Effector memory CD8-positive, alpha-beta T cell (primary cell): ENCODE measurements around the gene NBR1.
A peak's percentile ranks its signal among the peaks of the same experiment; 100 is the strongest.
"Not testable (repeated sequence)": the region's sequence is repeated elsewhere in the genome, so short reads cannot be mapped to it uniquely, and the experiment has no call there.

ENCODE experiments used
- ATAC-seq: fragments of 150-1000 bp; cut with Tn5 transposase; replicated peaks from 2 replicates; pipeline ENCODE4 v1.10.0; 2021; ENCODE audit warnings: mild to moderate bottlenecking, moderate library complexity
- DNase-seq, 3 experiments: peaks; one replicate each; pipeline ENCODE4 v3.0.0; 2021
- H3K27ac Mint-ChIP-seq, 2 donors: one replicate each; pipeline ENCODE4 v1.8.0; 2022; ENCODE audit warnings: mild to moderate bottlenecking in 2 of 2, mixed read lengths in 2 of 2, moderate library complexity in 2 of 2
- H3K27me3 Mint-ChIP-seq, 2 donors: one replicate each; pipeline ENCODE4 v1.8.0; 2022; ENCODE audit warnings: mixed read lengths in 2 of 2
- H3K36me3 Mint-ChIP-seq: one replicate; pipeline ENCODE4 v1.8.0; 2022; ENCODE audit warnings: mild to moderate bottlenecking, moderate library complexity, mixed read lengths; ENCODE audit not compliant: insufficient read depth
- H3K4me1 Mint-ChIP-seq, 2 donors: one replicate each; pipeline ENCODE4 v1.8.0; 2022; ENCODE audit warnings: low read depth in 2 of 2, mixed read lengths in 2 of 2
- H3K4me3 Mint-ChIP-seq, 2 donors: one replicate each; pipeline ENCODE4 v1.8.0; 2022; ENCODE audit warnings: mild to moderate bottlenecking in 2 of 2, mixed read lengths in 2 of 2, moderate library complexity in 2 of 2
- H3K9me3 Mint-ChIP-seq, 2 donors: one replicate each; pipeline ENCODE4 v1.8.0; 2022; ENCODE audit warnings: mixed read lengths in 2 of 2

NBR1 gene

GRCh38 chr17:43231205-43232020, 60.4 kb downstream of the NBR1 start:
- H3K4me3 Mint-ChIP-seq, H3K36me3 Mint-ChIP-seq, H3K27me3 Mint-ChIP-seq, H3K9me3 Mint-ChIP-seq, ATAC-seq, DNase-seq, H3K27ac Mint-ChIP-seq, H3K4me1 Mint-ChIP-seq: not testable (repeated sequence)

GRCh38 chr17:43232021-43232699, 61.1 kb downstream of the NBR1 start:
- not testable (repeated sequence) for H3K27me3 Mint-ChIP-seq

GRCh38 chr17:43233263-43233662, 62.2 kb downstream of the NBR1 start:
- not testable (repeated sequence) for ATAC-seq, H3K27ac Mint-ChIP-seq, H3K27me3 Mint-ChIP-seq, H3K9me3 Mint-ChIP-seq, H3K4me3 Mint-ChIP-seq, DNase-seq, H3K36me3 Mint-ChIP-seq, H3K4me1 Mint-ChIP-seq

More at GRCh38 chr17:43232021-43232699, 61.1 kb downstream of the NBR1 start:
- H3K9me3 Mint-ChIP-seq, ATAC-seq, H3K36me3 Mint-ChIP-seq, H3K4me1 Mint-ChIP-seq: not testable (repeated sequence)
- Mint-ChIP-seq H3K27ac (peak overlapping the region; percentile 2 to 35), H3K4me3 (peak overlapping the region in 1 of 2 donors; percentile 1)
- peak; percentile 24 to 44 (median 42) for DNase-seq

GRCh38 chr17:43233877-43234276, 62.9 kb downstream of the NBR1 start, which contains the start of gene RNU2-1:
RNU2-1 (minus strand) TSS chr17:43233977.
- not testable (repeated sequence) for H3K4me1 Mint-ChIP-seq, H3K36me3 Mint-ChIP-seq, H3K27ac Mint-ChIP-seq, H3K4me3 Mint-ChIP-seq, ATAC-seq, DNase-seq, H3K9me3 Mint-ChIP-seq, H3K27me3 Mint-ChIP-seq

GRCh38 chr17:43239597-43239996, 68.6 kb downstream of the NBR1 start:
- not testable (repeated sequence) for H3K36me3 Mint-ChIP-seq, DNase-seq, H3K9me3 Mint-ChIP-seq, H3K27ac Mint-ChIP-seq, H3K27me3 Mint-ChIP-seq, H3K4me1 Mint-ChIP-seq
- ATAC-seq = peak; percentile 21
- H3K4me3 Mint-ChIP-seq = peak overlapping the region in 1 of 2 donors; percentile 19

GRCh38 chr17:43240596-43241352, 69.8 kb downstream of the NBR1 start:
- not testable (repeated sequence) for H3K27ac Mint-ChIP-seq, H3K27me3 Mint-ChIP-seq, H3K4me3 Mint-ChIP-seq, H3K4me1 Mint-ChIP-seq, H3K36me3 Mint-ChIP-seq, H3K9me3 Mint-ChIP-seq, DNase-seq
- ATAC-seq = peak; percentile 22

GRCh38 chr17:43246456-43246855, 75.4 kb downstream of the NBR1 start:
- ATAC-seq, H3K27ac Mint-ChIP-seq, H3K4me3 Mint-ChIP-seq, H3K27me3 Mint-ChIP-seq, H3K36me3 Mint-ChIP-seq, H3K4me1 Mint-ChIP-seq, H3K9me3 Mint-ChIP-seq: not testable (repeated sequence)
- peak in 2 of 3 experiments; percentile 48 to 62 for DNase-seq
